22Rv1 (cell line): ENCODE measurements around the gene CARD9.

Experiments
- H3K27ac ChIP-seq: fragments of 450-650 bp; 2 replicates; pipeline ENCODE4 v1.5.1; 2017
- CTCF ChIP-seq: fragments of 450-650 bp; IDR thresholded peaks from 2 replicates; pipeline ENCODE4 v1.5.1; 2017; ENCODE audit warnings: mild to moderate bottlenecking
- ZFX ChIP-seq: fragments of 450-650 bp; IDR thresholded peaks from 2 replicates; pipeline ENCODE4 v1.6.1; 2017; ENCODE audit warnings: antibody characterized with exemption, borderline replicate concordance

The CARD9 gene

GRCh38 chr9:136367296-136368145, 5.9 kb downstream of the CARD9 start:
- no peak overlapping the region for H3K27ac ChIP-seq
- TF ChIP-seq ZFX (no peak), CTCF (no peak)

GRCh38 chr9:136366826-136367225, 6.6 kb downstream of the CARD9 start:
- no peak overlapping the region for H3K27ac ChIP-seq
- TF ChIP-seq CTCF = no peak
- TF ChIP-seq ZFX = no peak

- H3K27ac ChIP-seq = no peak overlapping the region
- no peak for TF ChIP-seq CTCF
- no peak for TF ChIP-seq ZFX
Observed at GRCh38 chr9:136365775-136366222, 7.7 kb downstream of the CARD9 start.

- no peak for TF ChIP-seq ZFX
- TF ChIP-seq CTCF = no peak
- H3K27ac ChIP-seq = no peak overlapping the region
Observed at GRCh38 chr9:136364942-136365774, 8.3 kb downstream of the CARD9 start.

- peak overlapping the region; percentile 94 for H3K27ac ChIP-seq
- TF ChIP-seq ZFX = no peak
- TF ChIP-seq CTCF = peak; percentile 69
Observed at GRCh38 chr9:136363949-136364748, 9.3 kb downstream of the CARD9 start.

- TF ChIP-seq CTCF (peak; percentile 99), ZFX (no peak)
- peak within 1 kb of the TSS; percentile 94 for H3K27ac ChIP-seq
Observed at GRCh38 chr9:136363106-136363948, 10.1 kb downstream of the CARD9 start, which contains the start of gene DNLZ. Gene DNLZ (minus strand): TSS chr9:136363744. CDS start chr9:136363714, 30 bp downstream.
